HEK293 (cell line): ENCODE data around the gene TET3.

Experiments used
- CTCF ChIA-PET: fragments of 350-600 bp; formaldehyde crosslinking; extraction: SDS; loops from one replicate; lab custom pipeline; 2021; ENCODE audit warnings: antibody characterized with exemption; lab: Yijun Ruan, JAX
- POLR2A ChIA-PET: fragments of 300-600 bp; formaldehyde crosslinking; extraction: SDS; loops from one replicate; lab custom pipeline; 2020; ENCODE audit warnings: antibody characterized with exemption, inconsistent platforms; lab: Yijun Ruan, JAX
- H3K27ac ChIP-seq: fragments of 200-500 bp; sonication (Bioruptor generic); 2 replicates; pipeline ENCODE4 v1.5.1; 2014; ENCODE audit warnings: low read depth, low read length, control low read depth, inconsistent platforms; ENCODE audit errors: extremely low read depth
- H3K36me3 ChIP-seq, 2 experiments: fragments of 200-500 bp in 1 of 2; sonication (Bioruptor generic) in 1 of 2; 1 replicate in 1 of 2; 2 replicates in 1 of 2; pipeline ENCODE4 v1.5.1; 2014 to 2017; ENCODE audit warnings: inconsistent platforms in 2 of 2, low read length in 2 of 2; ENCODE audit not compliant: control insufficient read depth in 2 of 2, insufficient read depth in 1 of 2
- H3K4me1 ChIP-seq: fragments of 200-500 bp; sonication (Bioruptor generic); 2 replicates; pipeline ENCODE4 v1.5.1; 2014; ENCODE audit warnings: mild to moderate bottlenecking, low read length, inconsistent platforms; ENCODE audit not compliant: control insufficient read depth, insufficient read depth
- H3K4me3 ChIP-seq: 2 replicates; pipeline ENCODE4 v1.5.1; 2011; ENCODE audit warnings: low read depth, mild to moderate bottlenecking, control low read depth, low read length, moderate library complexity
- H3K9me3 ChIP-seq: fragments of 200-500 bp; sonication (Bioruptor generic); 2 replicates; pipeline ENCODE4 v1.5.1; 2014; ENCODE audit warnings: low read depth, low read length, inconsistent platforms; ENCODE audit not compliant: control insufficient read depth, insufficient read depth
- GLI2 ChIP-seq: fragments of 450-650 bp; formaldehyde crosslinking; IDR thresholded peaks from 2 replicates; pipeline ENCODE4; 2017; ENCODE audit warnings: missing biosample characterization, missing genetic modification characterization, low read depth, borderline replicate concordance
- GLIS2 ChIP-seq: fragments of 450-650 bp; formaldehyde crosslinking; IDR thresholded peaks from 2 replicates; pipeline ENCODE4 v1.5.1; 2016; ENCODE audit warnings: missing biosample characterization, missing genetic modification characterization
- MZF1 ChIP-seq: fragments of 450-650 bp; formaldehyde crosslinking; IDR thresholded peaks from 2 replicates; pipeline ENCODE4 v1.5.1; 2017; ENCODE audit warnings: missing biosample characterization, missing genetic modification characterization, borderline replicate concordance
- PATZ1 ChIP-seq: fragments of 450-650 bp; formaldehyde crosslinking; IDR thresholded peaks from 2 replicates; pipeline ENCODE4 v1.5.1; 2016; ENCODE audit warnings: missing biosample characterization, missing genetic modification characterization
- PRDM4 ChIP-seq: fragments of 450-650 bp; formaldehyde crosslinking; IDR thresholded peaks from 2 replicates; pipeline ENCODE4 v1.5.1; 2017; ENCODE audit warnings: missing biosample characterization, missing genetic modification characterization
- ZBTB8A ChIP-seq: fragments of 450-650 bp; formaldehyde crosslinking; IDR thresholded peaks from 2 replicates; pipeline ENCODE4 v1.5.1; 2016; ENCODE audit warnings: missing biosample characterization, missing genetic modification characterization
- ZNF155 ChIP-seq: fragments of 450-650 bp; formaldehyde crosslinking; IDR thresholded peaks from 2 replicates; pipeline ENCODE4 v1.5.1; 2016; ENCODE audit warnings: missing biosample characterization, missing genetic modification characterization
- ZNF335 ChIP-seq: fragments of 450-650 bp; formaldehyde crosslinking; conservative IDR thresholded peaks from 2 replicates; pipeline ENCODE4 v1.5.1; 2016; ENCODE audit warnings: missing biosample characterization, missing genetic modification characterization
- ZNF354C ChIP-seq: fragments of 450-650 bp; formaldehyde crosslinking; IDR thresholded peaks from 2 replicates; pipeline ENCODE4 v1.5.1; 2016; ENCODE audit warnings: missing biosample characterization, missing genetic modification characterization, low read depth, borderline replicate concordance
- ZNF366 ChIP-seq: fragments of 450-650 bp; formaldehyde crosslinking; conservative IDR thresholded peaks from 2 replicates; pipeline ENCODE4 v1.5.1; 2016; ENCODE audit warnings: missing biosample characterization, missing genetic modification characterization
- ZNF488 ChIP-seq: fragments of 450-650 bp; formaldehyde crosslinking; IDR thresholded peaks from 2 replicates; pipeline ENCODE4 v1.5.1; 2016; ENCODE audit warnings: missing biosample characterization, missing genetic modification characterization
- ZNF518A ChIP-seq: fragments of 450-650 bp; formaldehyde crosslinking; conservative IDR thresholded peaks from 2 replicates; pipeline ENCODE4 v1.5.1; 2016; ENCODE audit warnings: low read depth, missing biosample characterization, missing genetic modification characterization
- ZNF600 ChIP-seq: fragments of 450-650 bp; formaldehyde crosslinking; IDR thresholded peaks from 2 replicates; pipeline ENCODE4 v1.5.1; 2016; ENCODE audit warnings: missing biosample characterization, missing genetic modification characterization
- ZNF610 ChIP-seq: fragments of 450-650 bp; formaldehyde crosslinking; IDR thresholded peaks from 2 replicates; pipeline ENCODE4 v1.5.1; 2016; ENCODE audit warnings: missing biosample characterization, missing genetic modification characterization, borderline replicate concordance
- ZNF664 ChIP-seq: fragments of 450-650 bp; formaldehyde crosslinking; IDR thresholded peaks from 2 replicates; pipeline ENCODE4 v1.5.1; 2016; ENCODE audit warnings: missing biosample characterization, missing genetic modification characterization

Gene TET3

GRCh38 chr2:74010087-74010541, 25.4 kb downstream of the TET3 start (continued):
- TF ChIP-seq ZNF488 (tag by site-specific recombination) (no peak), ZNF610 (tag by site-specific recombination) (0 out of 2 replicates have a peak, but pooled peaks have one; percentile 23), PATZ1 (tag by site-specific recombination) (peak; percentile 78), ZNF600 (tag by site-specific recombination) (peak; percentile 76), GLIS2 (peak; percentile 61; the same call in 1 of the 2 replicates), ZNF366 (tag by site-specific recombination) (no peak), ZBTB8A (tag by site-specific recombination) (peak; percentile 61)
- TF ChIP-seq, all 188 proteins: peak for 28

- no peak overlapping the region for H3K27ac ChIP-seq
These were observed 26.5 kb downstream of the TET3 start for GRCh38 chr2:74011246-74011645.

More at GRCh38 chr2:74011246-74011645, 26.5 kb downstream of the TET3 start:
- TF ChIP-seq GLI2 (tag by site-specific recombination) = no peak
- TF ChIP-seq MZF1 (tag by site-specific recombination) = no peak
- no peak for TF ChIP-seq ZNF518A (tag by site-specific recombination)
- no peak for TF ChIP-seq ZNF335 (tag by site-specific recombination)
- TF ChIP-seq PRDM4 (tag by site-specific recombination) = no peak
- no peak for TF ChIP-seq PATZ1 (tag by site-specific recombination)
- TF ChIP-seq ZNF354C = no peak
- no peak for TF ChIP-seq ZNF664 (tag by site-specific recombination)
- no peak for TF ChIP-seq ZNF155
- H3K4me3 ChIP-seq = no peak overlapping the region
- H3K36me3 ChIP-seq = no peaks in the 10 kb centered on the region
- no peaks in the 10 kb centered on the region for H3K9me3 ChIP-seq
- peaks cover 35% of the 10 kb centered on the region for H3K4me1 ChIP-seq
- ChIA-PET CTCF (no interaction called here), POLR2A (no interaction called here)
